ENCODE data around the gene PRKN.

The PRKN gene

DNA sequence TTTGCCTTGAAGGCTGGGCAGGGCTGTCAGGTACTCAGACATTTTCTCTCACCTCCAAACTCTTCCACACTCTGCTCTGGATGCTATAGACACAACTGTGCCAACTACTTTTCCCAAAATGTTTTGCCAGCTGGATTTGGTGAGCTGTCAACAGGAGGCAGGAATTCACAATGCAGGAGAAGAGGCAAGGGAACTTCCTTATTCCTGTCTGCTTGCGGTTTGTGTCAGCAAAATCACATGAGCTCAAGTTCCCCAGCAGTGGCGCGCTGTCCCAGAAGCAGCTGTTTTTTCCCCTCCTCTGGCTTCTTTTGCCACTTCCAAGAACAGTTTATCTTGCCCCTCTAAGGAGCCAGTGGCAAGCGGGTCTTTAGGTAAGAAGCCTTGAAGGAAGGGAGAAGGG is 608.2 kb downstream of the PRKN start:
- DNase-seq (ENCODE audit: low read depth): no peak

DNA sequence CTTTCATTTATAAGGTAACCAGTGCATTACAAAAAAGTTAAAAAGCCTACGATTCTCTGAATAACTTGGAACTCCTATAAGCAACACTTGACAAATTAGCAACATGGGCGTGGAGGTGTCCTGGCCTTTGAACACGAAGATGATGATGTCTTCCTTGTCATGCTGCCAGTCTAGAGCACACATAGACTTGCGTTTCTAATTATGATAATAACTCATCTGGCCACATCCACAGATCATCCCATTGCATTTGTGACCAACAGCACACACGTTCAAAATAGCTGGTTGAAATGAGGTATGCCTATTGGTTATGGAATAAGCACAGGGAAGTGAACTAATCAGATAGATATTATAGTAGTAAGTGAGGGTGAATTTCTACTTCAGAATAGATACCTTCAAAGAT is 608.9 kb downstream of the PRKN start:
- DNase-seq (ENCODE audit: low read depth): no peak

DNA sequence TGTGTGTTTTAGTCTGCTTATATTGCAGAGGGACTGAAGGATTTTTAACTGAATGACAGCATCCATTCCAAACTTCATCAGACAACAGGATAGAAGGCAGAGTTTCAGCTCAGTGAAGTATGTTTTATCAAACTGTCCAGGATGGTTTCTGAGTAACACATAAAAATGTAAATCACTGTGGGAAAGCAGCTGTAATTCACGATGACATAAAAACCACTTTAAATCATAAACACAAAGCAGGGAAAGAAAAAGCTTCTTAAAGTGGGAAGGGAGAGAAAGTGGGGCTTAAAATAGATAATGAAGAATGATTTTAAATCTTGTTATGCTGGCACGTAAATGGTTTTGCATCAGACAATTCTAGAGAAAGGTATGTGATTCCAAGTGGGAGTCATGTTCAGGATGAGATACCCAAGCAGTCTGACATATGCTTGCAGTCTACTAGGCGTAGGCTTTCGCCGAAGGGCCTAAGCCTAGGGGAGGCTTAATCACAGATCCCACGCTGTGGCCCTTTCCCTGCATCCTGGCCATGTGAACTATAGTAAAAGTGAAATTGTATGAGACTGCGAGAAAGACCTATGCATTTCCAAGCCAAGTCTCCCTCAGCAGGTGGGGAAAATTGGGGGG is 610.6 kb downstream of the PRKN start:
- DNase-seq (ENCODE audit: low read depth): no peak

DNA sequence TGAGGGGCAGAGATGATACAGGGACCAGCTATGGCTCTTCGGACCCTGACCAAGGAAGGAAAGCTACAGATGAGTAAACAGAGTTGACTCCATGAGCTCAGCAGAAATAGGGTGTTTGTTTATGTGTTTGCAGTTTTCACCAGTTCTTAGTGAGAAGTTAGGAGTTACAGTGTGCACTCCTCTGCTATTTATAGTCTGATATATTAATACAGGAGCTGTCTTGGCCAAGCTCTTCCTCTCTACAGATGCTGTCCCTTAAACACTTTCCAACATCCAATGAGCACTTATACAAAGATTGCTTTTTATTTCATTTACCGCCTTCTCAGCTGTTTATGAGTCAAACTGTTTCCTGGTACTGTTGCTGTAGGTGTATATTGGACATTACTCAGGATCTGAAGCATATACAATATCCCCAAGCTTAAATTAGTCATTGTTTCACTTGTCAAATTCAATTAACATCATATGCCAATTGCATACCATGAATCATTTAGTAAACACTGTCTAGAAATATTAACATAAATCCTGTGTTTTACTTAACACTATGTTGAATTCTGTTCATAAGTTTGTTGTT is 618.0 kb downstream of the PRKN start:
- no peak for DNase-seq (ENCODE audit: low read depth)

DNA sequence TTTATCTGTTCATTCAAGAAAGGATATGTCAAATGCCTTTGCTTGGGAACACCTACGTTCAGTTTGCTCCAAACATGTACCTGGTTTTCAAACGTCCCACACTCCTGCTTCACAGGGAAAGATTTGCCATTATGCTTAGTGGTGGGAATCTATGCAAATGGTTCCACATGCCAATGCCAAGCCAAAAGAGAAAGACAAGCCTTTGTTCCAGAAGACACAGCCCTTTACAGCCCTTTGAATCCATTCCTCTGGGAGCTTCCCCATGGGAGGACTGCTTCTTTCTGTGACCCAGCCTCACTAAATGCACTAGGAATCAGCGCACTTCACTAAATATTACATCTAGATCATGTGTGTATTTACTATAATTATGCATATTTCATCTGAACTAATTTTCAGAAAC is 619.5 kb downstream of the PRKN start:
- no peak for DNase-seq (ENCODE audit: low read depth)

DNA sequence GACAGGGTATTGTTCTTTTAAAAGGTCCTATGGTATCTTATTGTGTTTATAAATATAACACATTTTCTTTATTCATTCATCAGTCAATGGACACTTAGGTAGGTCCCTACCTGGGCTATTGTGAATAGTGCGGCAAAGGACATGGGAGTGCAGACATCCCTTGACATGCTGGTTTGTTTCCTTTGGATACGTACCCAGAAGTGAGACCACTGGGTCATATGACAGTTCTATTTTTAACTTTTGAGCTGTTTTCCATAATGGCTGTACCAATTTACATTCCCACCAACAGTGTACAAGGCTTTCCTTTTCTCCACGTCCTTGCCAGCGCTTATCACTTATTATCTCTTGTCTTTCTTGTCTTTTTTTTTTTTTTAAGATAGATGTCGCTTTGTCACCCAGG is 627.5 kb downstream of the PRKN start:
- no peak for DNase-seq (ENCODE audit: low read depth)

DNA sequence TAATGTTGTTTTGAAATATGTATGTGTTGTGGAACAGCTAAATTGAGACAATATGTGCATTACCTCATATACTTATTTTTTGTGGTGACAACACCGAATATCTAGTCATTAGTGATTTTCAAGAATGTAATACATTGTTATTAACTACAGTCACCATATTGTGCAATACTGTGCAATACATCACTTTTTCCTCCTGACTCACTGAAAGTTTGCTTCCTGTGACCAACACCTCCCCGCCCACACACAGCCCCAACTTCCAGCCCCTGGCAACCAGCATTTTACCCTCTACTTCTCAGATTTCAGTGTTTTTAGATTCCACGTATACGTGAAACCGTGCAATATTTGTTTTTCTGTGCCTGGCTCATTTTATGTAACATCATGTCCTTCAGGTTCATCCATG is 627.9 kb downstream of the PRKN start:
- DNase-seq (ENCODE audit: low read depth): no peak

DNA sequence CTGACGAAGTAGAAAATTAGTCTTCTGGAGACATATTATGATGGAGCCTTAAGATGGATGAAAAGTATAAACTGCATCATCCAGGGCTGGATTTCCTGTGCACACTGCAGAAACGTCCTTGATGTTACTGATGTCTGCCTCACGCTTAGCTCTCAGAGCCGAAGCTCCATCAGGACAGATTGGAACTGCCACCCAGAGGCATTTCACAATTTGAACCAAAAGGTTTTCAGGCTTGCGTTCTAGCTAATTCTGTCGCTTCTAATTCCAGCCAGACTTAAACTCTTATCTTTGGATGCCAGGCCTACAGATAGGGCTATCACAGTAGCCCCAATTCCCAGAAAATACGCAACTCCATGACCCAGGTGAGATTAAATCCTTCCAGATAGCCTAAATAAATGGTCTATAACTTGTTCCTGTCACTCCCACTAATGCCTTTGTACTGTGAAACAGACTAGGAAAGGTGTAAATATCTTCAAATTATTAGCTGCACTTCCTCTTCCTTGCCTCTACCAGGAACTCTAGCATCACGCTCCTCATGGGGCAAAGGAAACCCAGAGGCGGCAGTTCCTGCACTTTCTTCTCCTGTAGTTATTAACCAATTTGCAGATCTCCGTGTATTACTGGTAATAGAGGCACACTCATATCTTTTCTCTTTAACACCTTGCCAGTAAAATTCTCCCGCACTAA is 634.6 kb downstream of the PRKN start:
- DNase-seq (ENCODE audit: low read depth): no peak

DNA sequence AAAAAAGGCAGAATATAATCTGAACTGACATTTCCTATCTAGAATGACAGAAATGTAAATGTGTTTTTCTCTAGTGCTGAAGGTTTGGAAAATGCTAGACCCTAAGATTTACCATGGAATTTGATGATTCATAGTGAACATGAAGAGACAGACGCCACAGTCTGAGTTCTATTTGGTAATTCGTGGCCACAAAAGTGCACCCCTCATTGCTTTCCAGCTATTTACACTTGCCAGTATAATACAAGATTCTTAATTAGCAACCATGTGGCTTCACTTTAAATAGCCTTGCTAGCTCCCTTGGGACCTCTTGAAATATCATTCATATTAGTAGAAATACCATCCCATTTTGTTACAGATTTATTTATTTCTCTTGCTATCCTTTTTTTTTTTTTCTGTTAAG is 636.8 kb downstream of the PRKN start:
- DNase-seq (ENCODE audit: low read depth): no peak

DNA sequence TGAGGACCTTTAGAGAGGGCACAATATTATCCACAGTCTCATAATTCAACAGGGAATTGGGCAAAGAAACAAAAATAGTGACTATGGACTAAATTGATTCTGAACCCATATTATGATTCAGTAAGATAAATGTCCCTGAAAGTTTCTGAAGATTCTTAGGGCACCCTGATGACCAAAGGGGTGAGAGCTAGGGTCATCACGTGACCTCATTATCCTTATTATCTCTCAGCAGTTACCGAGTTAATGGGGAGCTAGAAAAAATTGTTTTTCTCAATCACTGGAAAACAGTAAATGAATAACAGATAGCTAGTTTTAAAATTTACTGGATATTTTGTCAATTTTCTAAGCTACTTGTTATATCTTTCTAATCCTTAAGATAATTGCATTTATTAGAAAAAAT is 639.5 kb downstream of the PRKN start:
- DNase-seq (ENCODE audit: low read depth): no peak

DNA sequence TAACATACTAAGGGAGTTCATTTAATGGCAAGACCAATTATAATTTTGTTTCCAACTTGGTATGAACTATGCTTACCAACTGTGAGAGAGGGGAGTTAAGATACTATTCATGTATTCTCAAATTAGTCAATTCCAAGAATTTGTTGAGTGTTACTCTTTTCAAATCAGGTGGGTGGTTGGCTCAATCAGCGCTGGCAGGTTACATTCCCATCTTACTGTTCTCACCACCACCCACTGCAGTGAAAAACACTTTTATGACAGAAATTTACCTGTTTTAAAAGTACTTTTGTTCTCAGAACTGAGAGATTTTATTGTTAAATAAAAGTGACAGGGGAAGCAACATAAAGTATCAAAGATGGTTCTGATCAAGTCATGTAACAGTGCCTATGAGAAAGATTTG is 642.0 kb downstream of the PRKN start:
- no peak for DNase-seq (ENCODE audit: low read depth)

DNA sequence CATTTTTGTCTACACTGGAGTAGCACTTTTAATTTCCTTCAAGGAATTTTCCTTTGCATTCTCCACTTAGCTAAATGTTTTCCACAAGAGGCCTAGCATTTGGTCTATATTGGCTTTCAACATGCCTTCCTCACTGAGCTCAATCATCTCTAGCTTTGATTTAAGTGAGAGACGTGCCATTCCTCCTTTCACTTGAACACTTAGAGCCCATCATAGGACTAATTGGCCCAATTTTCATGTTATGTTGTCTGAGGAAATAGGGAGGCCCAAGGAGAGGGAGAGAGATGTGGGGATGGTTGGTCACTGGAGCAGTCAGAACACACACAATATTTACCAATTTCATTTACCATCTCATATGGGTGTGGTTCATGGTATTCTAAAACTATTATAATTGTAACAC is 645.0 kb downstream of the PRKN start:
- DNase-seq (ENCODE audit: low read depth): no peak

DNA sequence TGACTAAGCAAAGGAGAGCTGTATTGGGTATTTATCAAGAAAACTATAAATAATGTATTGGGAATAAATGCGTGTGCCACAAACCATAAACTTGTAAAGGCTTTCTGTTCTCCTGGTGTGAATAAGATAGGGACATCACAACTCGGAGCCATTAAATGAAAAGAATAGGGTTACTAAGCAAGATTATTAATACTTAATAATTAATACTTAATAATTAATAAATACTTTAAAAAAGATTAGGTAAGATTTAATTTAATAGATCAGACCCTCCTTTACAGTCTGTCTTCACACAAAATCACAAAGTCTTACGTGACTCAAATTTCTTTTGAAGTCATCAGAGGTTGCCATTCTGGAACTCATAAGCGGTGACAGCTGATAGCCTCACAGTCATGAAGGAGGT is 648.9 kb downstream of the PRKN start:
- DNase-seq (ENCODE audit: low read depth): no peak

DNA sequence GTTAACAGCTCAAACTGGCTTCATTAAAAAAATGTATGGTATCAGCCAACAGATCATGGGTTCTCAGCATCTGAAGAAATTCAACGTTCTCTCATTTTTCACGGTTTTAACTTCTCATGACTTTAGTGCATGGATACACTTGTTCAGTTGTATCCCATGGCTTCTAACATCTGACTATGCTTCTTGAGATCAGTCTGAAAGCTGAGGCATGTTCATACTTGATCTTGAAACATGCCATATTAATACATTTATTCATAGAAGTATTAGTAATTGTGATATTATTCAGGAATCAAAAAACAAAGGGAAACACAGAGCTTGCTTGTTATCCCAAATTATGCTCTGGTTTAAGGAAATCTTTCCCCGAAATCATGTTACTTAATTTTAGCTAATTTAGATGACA is 649.4 kb downstream of the PRKN start:
- DNase-seq (ENCODE audit: low read depth): no peak

DNA sequence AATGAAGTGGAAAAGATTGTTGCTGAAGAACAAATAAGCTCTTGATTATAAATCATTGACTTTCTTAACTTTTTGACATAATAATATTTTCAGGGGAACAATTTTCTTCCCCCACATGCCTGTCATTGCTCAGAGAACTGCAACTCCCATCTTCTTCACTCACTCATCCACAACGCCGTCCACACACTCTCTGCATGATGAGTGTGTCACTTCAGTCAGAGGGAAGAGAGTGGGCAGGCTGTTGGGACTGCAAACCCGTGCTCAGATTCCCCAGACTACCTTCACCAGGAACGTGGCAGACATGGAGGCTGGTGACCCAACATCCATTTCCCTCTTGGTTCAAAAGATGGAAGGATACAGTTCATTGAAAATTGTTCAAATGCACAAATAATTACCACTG is 650.8 kb downstream of the PRKN start:
- no peak for DNase-seq (ENCODE audit: low read depth)

DNA sequence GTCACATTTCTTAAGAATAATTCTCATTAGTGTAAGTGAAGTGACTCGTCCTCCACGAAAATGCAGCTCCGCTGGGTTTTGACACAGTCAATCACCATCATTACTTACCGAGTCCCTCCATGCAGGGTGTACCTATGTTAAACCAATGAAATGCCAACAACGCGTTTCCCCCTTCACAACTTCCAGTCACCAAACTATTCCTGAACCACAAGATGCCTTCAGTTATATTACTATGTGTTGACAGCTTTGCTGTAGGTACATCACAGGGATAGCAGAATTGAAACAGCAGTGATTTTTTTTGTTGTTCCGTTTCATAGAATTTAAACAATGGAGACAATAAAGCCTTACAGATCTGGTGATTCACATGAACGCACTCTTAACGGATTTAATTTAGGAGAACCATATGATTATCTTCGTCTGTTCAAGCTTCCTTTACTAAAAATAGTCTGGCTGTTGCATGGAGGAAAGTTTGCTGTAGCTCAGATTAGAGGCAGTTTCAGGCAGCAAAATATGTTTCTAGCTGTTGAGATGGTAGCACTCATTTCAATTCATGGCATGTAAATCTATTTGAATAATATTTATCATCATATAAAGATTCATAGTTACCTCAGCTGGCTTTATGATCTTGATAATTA is 652.8 kb downstream of the PRKN start:
- DNase-seq (ENCODE audit: low read depth): no peak

DNA sequence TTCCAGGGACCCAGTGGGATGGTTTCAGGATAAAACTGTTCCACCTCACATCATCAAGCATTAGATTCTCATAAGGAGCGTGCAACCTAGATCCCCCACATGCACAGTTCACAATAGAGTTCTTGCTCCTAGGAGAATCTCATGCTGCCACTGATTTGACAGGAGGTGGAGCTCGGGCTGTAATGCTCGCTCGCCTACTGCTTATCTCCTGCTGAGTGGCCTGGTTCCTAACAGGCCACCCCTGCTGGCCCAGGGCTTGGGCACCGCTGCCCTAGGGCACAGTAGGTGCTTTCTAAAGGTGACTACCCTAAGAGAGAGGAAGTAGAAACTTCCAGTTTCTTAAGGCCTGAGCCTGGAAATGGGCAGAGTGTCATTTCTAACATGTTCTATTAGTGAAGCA is 656.9 kb downstream of the PRKN start:
- no peak for DNase-seq (ENCODE audit: low read depth)

DNA sequence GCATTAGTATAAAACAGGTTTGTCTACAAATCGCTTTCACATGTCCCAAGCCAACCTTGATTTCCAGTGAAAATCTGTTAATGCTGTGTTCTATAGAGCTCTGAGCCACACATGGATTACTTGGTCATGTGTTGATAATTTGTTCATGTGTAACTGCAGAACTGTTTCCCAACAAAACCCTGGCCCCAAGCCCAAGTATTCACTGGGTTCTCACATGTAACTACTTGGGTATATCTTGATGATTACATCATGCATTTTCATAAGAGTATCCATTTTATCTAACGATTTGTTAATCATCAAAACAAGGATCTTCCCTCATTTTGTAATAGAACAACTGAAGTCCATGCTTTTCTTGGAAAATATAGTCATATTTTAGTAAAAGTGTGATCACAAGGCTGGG is 657.6 kb downstream of the PRKN start:
- DNase-seq (ENCODE audit: low read depth): no peak

DNA sequence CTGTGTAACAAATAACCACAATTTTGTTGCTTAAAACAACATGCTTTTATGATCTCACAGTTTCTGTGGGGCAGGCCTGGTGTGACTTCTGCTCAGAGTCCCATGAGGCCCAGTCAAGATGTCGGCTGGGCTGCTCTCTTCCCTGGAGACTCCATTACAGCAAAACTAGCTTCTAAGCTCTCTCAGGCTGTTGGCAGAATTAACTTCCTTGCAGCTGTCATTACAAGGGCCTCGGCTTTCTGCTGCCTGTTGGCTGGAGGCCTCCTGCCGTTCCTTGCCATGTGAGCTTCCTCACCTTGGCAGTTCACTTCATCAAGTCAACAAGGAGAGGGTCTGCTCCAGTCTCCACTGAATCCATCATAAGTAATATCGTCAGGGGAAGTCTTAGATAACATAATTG is 659.2 kb downstream of the PRKN start:
- no peak for DNase-seq (ENCODE audit: low read depth)

DNA sequence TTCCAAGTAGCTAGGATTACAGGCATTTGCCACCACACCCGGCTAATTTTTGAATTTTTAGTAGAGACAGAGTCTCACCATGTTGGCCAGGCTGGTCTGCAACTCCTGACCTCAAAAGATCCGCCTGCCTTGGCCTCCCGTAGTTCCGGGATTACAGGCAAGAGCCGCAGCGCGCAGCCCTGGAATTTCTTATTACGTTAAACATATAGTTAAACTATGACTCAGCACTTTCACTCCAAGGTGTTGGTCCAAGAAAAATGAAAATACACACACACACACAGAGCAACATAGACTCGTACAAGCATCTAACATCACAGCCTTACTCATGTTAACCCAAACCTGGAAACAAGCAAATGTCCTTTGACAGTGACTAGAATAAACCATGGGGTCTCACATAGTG is 663.9 kb downstream of the PRKN start:
- no peak for DNase-seq (ENCODE audit: low read depth)

DNA sequence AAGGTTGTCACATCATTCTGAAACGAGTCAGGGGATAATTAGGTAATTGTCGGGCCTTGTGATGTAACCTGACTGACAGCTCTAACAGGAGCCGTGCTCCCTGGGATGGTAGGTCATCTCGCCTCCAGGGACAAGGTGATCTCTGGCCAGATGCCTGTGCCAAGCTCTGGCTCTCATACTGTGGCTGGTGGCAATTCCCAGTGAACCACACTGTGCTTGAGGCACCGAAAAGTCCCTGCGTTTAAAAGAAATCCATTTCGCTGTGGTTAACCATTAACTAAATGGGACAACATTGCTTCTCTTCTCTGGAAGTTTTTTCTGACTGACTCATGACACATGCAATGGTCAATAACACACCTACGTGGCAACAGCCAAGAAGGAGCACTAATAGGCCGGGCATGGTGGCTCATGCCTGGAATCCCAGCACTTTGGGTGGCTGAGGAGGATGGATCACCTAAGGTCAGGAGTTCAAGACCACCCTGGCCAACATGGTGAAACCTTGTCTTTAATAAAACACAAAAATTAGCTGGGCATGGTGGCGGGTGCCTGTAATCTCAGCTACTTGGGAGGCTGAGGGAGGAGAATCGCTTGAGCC is 669.2 kb downstream of the PRKN start:
- no peak for DNase-seq (ENCODE audit: low read depth)

DNA sequence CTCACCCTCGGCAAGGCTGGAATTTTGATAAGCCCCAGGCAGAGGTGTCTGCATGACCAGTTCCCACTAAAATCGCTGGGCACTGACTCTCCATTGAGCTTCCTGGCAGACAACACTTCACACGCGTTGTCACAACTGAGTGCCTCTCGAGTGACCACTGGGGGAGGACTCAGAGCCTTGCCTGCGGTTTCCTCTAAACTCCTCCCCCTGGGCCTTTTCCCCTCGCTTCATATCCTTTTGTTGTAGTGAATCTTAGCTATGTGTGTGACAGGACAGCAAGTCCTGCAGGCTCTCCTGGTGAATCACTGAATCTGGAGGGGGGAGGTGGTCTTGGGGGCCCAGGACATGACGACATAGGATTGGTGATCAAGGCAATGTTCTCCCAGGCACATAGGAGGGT is 670.8 kb downstream of the PRKN start:
- DNase-seq (ENCODE audit: low read depth): no peak

DNA sequence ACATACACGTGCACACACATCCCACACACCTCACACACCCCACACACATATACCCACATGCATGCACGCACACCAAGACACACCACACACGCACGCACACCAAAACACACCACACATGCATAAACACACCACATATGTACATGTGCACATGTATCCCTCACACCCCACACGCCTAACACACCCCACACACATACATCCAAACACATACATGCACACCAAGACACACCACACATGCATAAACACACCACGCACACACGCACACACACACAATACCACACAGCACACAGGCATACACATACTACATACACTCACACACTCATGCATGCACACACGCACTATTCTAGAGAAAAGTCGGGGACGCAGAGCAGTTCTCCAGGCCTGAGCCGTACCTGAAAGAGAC is 671.5 kb downstream of the PRKN start:
- DNase-seq (ENCODE audit: low read depth): no peak
